Measurements from ENCODE around the gene P4HB.
"Not testable (repeated sequence)": the region's sequence is repeated elsewhere in the genome, so short reads cannot be mapped to it uniquely, and the experiment has no call there.

The P4HB gene

GRCh38 chr17:81844887-81845286 is 15.4 kb downstream of the P4HB start:
- no peak for DNase-seq

GRCh38 chr17:81844327-81844851 is 15.9 kb downstream of the P4HB start:
- DNase-seq, result no peak

DNA sequence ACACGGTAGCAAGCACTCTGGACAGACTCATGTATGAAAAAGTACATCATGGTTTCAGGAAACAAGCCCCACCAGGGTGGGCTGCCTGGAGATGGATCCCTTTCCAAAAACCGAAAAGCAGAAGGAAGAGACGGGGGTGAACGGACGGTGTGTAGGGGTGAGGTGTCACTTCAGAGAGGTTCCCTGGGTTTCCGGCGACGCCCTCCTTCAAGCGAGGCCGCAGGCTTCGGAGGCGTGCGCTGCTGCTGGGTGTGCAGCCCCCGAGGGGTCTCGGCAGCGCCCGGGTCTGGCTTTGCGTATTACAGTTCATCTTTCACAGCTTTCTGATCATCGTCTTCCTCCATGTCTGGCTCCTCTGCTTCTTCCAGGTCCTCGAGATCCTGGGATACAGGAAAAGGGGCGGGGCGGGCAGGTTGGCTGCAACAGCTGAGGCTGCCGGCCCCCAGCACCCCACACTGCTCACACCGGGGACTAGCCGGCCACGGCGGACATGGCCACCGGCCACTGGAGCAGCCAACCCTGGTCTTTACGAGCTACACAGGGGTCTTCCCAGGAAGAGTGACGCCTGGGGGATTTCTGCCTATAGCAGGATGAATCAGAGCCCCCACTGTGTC is 16.5 kb downstream of the P4HB start:
- DNase-seq, result no peak

DNA sequence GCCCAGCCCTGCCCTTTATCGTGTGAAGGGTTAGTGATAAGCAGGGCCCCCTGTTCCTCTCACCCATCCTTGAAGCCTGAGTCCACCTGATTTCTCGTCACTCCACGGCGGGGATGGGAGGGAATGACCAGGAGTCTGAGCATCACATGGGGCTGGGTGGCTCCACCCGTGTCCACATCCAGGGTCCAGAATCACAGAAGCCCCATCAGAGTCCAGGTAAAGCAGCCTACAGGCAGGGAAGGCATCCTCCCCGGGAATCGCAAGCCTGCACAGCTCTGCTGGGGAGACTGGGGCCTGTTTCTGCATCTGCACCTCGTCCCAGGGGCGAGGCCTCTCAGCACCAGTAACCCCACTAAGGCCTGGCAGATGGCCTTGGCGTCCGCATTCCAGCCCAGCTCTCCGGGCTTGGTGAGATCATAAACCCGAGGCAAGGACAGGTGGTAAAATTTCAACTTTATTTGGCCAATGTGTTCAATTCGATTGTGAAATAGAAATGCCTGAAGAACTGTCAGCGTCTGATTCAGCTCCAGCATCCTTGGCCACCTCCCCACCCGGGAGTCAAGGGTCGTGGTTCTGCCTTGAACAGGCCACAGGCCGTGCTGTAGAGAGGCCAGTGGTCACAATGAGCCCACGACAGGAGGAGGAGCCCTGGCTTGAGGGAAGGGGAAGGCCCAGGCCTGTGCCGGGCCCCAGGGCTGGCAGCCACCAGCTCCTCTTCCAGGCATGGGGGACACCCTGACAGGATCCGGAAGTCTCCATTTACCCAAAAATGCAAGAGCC is 17.4 kb downstream of the P4HB start:
- DNase-seq, result no peak

GRCh38 chr17:81842378-81842724 is 18.0 kb downstream of the P4HB start:
- DNase-seq, result no peak

- no peak for DNase-seq
Measured at GRCh38 chr17:81841866-81842265, 18.5 kb downstream of the P4HB start.

GRCh38 chr17:81840826-81841778 is 19.2 kb downstream of the P4HB start:
- DNase-seq, result no peak

GRCh38 chr17:81840059-81840458 is 20.3 kb downstream of the P4HB start:
- not testable (repeated sequence) for DNase-seq

GRCh38 chr17:81839301-81839700 is 21.0 kb downstream of the P4HB start:
- DNase-seq, result no peak

GRCh38 chr17:81838753-81839255 is 21.5 kb downstream of the P4HB start:
- DNase-seq, result no peak

GRCh38 chr17:81837641-81838040 is 22.7 kb downstream of the P4HB start:
- DNase-seq, result no peak

- no peak for DNase-seq
Measured at GRCh38 chr17:81834831-81835267, 25.5 kb downstream of the P4HB start, which contains the start of gene PPP1R27. PPP1R27 (minus strand) TSS chr17:81835050; CDS start chr17:81834953, 97 bp downstream.

DNA sequence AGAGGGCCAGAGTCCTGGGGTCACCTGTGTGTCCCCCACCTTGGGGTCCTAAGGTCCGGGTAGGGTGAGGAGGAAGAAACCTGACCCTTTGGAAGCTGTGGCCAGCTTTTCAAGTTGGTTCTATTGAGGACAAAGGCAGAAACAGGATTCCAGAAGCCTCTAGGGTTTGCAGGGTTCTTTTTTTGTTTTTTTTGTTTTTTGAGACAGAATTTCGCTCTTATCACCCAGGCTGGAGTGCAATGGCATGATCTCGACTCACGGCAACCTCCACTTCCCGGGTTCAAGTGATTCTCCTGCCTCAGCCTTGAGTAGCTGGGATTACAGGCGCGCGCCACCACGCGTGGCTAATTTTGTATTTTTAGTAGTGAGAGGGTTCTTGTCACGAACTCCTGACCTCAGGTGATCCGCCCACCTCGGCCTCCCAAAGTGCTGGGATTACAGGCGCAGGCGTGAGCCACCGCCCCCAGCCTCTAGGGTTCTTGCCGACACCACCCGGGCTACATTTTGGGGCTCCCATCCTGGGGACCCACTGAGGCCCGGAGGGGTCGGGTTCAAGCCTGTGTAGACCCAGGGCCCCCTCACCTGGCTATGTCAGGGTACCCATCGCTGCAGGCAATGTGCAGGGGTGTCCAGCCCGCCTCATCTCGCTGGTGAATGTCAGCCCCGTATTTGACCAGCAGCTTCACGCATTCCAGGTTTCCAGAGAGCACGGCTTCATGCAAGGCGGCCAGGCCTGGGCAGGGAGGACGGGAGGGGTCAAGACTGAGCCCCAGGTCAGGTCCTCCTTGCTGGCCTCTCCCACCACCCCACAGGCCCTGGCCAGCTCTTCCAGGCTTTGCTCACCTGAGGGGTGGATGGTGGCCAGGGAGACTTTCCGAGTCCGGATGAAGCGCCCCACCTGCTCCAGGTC is 26.2 kb downstream of the P4HB start:
- DNase-seq, result no peak

DNA sequence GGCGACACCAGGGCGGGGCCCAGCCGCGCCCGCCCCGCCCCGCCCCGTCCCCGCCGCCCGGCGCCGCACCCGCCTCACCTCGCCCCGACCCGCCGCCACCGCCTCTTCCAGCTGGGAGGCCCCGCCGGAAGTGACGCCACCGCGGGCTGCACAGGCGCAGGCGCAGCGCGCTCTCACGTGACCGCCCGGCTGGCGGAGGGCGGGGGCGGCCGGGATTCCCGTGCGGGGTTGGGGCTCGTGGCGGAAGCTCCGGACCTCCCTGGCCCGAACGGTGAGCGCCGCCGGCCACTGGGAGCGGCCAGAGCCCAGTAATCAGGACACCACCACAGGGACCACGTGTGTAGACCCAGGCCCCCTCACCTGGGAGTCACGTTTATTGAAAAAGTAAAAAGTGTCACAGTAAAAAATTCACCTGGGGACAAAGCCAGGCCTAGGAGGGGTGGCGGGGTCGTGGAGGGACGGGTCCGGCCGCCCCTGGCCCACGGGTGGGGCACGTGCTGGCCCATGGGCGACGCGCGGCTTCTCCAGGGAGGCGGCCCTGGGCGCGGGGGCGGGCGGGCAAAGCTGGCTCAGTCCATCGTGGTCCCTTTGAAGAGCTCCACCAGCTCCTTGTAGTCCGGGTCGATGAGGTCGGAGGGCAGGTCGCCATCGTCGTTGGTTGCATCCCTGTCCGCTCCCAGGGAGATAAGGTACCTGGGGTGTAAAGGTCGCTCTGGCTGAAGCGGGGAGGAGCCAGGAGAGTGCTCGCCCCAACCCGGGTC is 27.0 kb downstream of the P4HB start, which contains the start of gene MCRIP1:
MCRIP1 (minus strand) TSS at position 132 of the 761 bp plus-strand sequence. CDS start 8,785 bp downstream, outside the sequence.
- DNase-seq, result peak; percentile 89 to 96 (median 93)

- peak in 1 of 5 donors; percentile 43 for DNase-seq
Measured at GRCh38 chr17:81832608-81833159, 27.7 kb downstream of the P4HB start.

DNA sequence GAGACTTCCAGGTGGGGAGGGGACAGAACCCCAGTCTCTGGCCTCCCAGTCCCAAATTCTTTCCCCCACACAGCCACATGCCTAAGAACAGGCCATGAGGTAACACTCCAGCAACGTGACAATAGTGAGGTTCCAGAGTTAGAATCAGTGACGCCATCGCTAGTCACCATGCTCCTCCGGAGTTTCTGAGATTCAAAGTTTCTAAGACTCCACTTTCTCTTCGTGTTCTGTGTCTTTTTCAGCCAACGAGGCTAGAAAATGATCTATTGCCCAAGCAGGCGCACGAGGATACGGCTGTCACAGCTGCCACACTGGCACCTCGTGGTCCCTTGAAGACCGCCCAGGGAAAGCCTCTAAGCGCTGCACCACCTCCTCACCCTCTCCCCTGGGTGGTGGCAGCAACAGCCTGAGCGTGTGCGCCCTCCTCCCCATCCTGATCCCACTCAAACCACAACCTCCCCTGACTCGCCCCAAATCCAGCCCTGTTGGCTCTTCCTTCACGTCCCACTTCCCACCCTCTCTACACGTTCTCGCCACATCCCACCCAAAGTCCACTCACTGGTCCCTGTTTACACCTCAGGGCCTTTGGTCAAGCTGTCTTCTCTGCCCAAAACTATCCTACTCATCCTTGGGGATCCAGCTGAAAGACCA is 28.3 kb downstream of the P4HB start:
- peak in 4 of 5 donors; percentile 32 to 59 (median 37) for DNase-seq

GRCh38 chr17:81831563-81831956 is 28.8 kb downstream of the P4HB start:
- no peak for DNase-seq

- DNase-seq, result no peak
Measured at GRCh38 chr17:81829858-81830257, 30.5 kb downstream of the P4HB start.

DNA sequence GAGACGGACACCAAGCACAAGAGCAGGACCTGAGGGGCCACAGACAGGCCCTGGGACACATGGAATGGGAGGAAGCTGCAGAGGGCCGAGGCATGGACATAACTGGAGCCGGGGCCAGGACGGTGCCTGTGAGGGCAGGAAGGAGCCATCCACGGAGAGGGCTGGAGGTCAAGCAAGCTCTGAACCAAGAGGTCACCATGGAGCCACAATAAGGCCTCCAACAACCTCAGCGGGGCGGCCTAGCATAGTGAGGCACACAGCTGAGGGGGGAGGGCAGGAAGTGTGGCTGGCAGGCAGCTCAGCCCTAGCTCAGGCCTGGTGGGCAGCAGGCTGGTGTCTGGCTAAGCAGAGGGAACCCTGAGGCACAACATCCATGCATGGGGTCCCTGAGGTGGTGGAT is 31.7 kb downstream of the P4HB start:
- DNase-seq, result no peak
